WTC11 (cell line): ENCODE results near the gene FBN3. TPM values are rescaled to one million over a fixed set of nuclear protein-coding genes. Genes with fewer than 3 reads are reported as not detected.

Experiments
- ATAC-seq: fragments of 200-7000 bp; cut with Tn5 transposase; 2 replicates; pipeline ENCODE4 v1.10.0; 2021; ENCODE audit warnings: mild to moderate bottlenecking, moderate library complexity
- CTCF ChIA-PET: fragments of 300-600 bp; sonication (Branson Sonifier 250); formaldehyde crosslinking; loops from one replicate; lab custom pipeline; 2021; ENCODE audit warnings: antibody characterized with exemption; lab: Charles Lee
- POLR2A ChIA-PET: fragments of 350-600 bp; sonication (Branson Sonifier 250); formaldehyde crosslinking; loops from one replicate; lab custom pipeline; 2021; ENCODE audit warnings: antibody characterized with exemption; lab: Charles Lee
- DNase-seq: peaks from one replicate; pipeline ENCODE4 v3.0.0; 2021; ENCODE audit warnings: low spot score
- H3K27ac Mint-ChIP-seq: 2 replicates; pipeline ENCODE4 v1.8.0; 2021; ENCODE audit warnings: mixed read lengths
- H3K27me3 Mint-ChIP-seq: 2 replicates; pipeline ENCODE4 v1.8.0; 2021; ENCODE audit warnings: low read depth, mild to moderate bottlenecking, moderate library complexity, mixed read lengths
- H3K36me3 Mint-ChIP-seq: 2 replicates; pipeline ENCODE4 v1.8.0; 2021; ENCODE audit warnings: mixed read lengths
- H3K4me1 Mint-ChIP-seq: 2 replicates; pipeline ENCODE4 v1.8.0; 2022; ENCODE audit warnings: mixed read lengths
- H3K4me3 Mint-ChIP-seq: 2 replicates; pipeline ENCODE4 v1.8.0; 2021; ENCODE audit warnings: mild to moderate bottlenecking, moderate library complexity, mixed read lengths
- H3K9me3 Mint-ChIP-seq: 2 replicates; pipeline ENCODE4 v1.8.0; 2021; ENCODE audit warnings: mixed read lengths
- CREB1 ChIP-seq: sonication (generic); formaldehyde crosslinking; IDR thresholded peaks from 2 replicates; pipeline ENCODE4 v1.8.0; 2023; ENCODE audit warnings: mild to moderate bottlenecking, missing genetic modification reagents
- ETV6 ChIP-seq: sonication (generic); formaldehyde crosslinking; IDR thresholded peaks from 2 replicates; pipeline ENCODE4 v1.8.1; 2022; ENCODE audit warnings: mild to moderate bottlenecking, missing genetic modification reagents
- FOXP1 ChIP-seq: sonication (generic); formaldehyde crosslinking; IDR thresholded peaks from 2 replicates; pipeline ENCODE4 v1.8.0; 2022; ENCODE audit warnings: missing genetic modification reagents, mild to moderate bottlenecking, moderate library complexity, borderline replicate concordance
- GTF2I ChIP-seq: fragments of 250-450 bp; sonication (Bioruptor Pico); conservative IDR thresholded peaks from 2 replicates; pipeline ENCODE4 v1.4.0; 2021; ENCODE audit warnings: mild to moderate bottlenecking
- NR2C2 ChIP-seq: sonication (generic); formaldehyde crosslinking; IDR thresholded peaks from 2 replicates; pipeline ENCODE4 v1.8.0; 2022; ENCODE audit warnings: mild to moderate bottlenecking, missing genetic modification reagents
- RELA ChIP-seq: sonication (generic); formaldehyde crosslinking; IDR thresholded peaks from 2 replicates; pipeline ENCODE4 v1.8.1; 2022; ENCODE audit warnings: missing genetic modification reagents, mild to moderate bottlenecking, borderline replicate concordance
- SMAD4 ChIP-seq: sonication (generic); formaldehyde crosslinking; IDR thresholded peaks from 2 replicates; pipeline ENCODE4 v1.8.0; 2022; ENCODE audit warnings: mild to moderate bottlenecking, missing genetic modification reagents
- SP1 ChIP-seq: sonication (generic); formaldehyde crosslinking; conservative IDR thresholded peaks from 2 replicates; pipeline ENCODE4 v1.8.1; 2022; ENCODE audit warnings: missing genetic modification reagents
- TCF7 ChIP-seq: sonication (generic); formaldehyde crosslinking; IDR thresholded peaks from 2 replicates; pipeline ENCODE4 v1.8.0; 2022; ENCODE audit warnings: mild to moderate bottlenecking, low read depth, missing genetic modification reagents, moderate library complexity
- TEAD1 ChIP-seq: sonication (generic); formaldehyde crosslinking; IDR thresholded peaks from 2 replicates; pipeline ENCODE4 v1.8.0; 2022; ENCODE audit warnings: mild to moderate bottlenecking, missing genetic modification reagents
- USF1 ChIP-seq: sonication (generic); formaldehyde crosslinking; IDR thresholded peaks from 2 replicates; pipeline ENCODE4 v1.8.0; 2022; ENCODE audit warnings: mild to moderate bottlenecking, missing genetic modification reagents
- ZNF232 ChIP-seq: sonication (generic); formaldehyde crosslinking; IDR thresholded peaks from 2 replicates; pipeline ENCODE4 v1.8.0; 2022; ENCODE audit warnings: mild to moderate bottlenecking, missing genetic modification reagents
- ZNF425 ChIP-seq: fragments of 250-450 bp; sonication (Bioruptor Pico); conservative IDR thresholded peaks from 2 replicates; pipeline ENCODE4 v1.9.0; 2021; ENCODE audit warnings: mild to moderate bottlenecking
- total RNA-seq: library from RNA; stranded (reverse); gene quantifications from 3 replicates; pipeline ENCODE4 v1.2.3, GENCODE V29; 2021
- TF ChIP-seq, protein P1 (sequence below): sonication (generic); formaldehyde crosslinking; IDR thresholded peaks from 2 replicates; pipeline ENCODE4 v1.8.1; 2022; ENCODE audit warnings: low read depth, mild to moderate bottlenecking, moderate library complexity, missing genetic modification reagents, borderline replicate concordance
- TF ChIP-seq, protein P2 (sequence below): sonication (generic); formaldehyde crosslinking; IDR thresholded peaks from 2 replicates; pipeline ENCODE4 v1.8.0; 2023; ENCODE audit warnings: missing genetic modification reagents, mild to moderate bottlenecking, borderline replicate concordance

FBN3 gene
- total RNA-seq, 1 experiment from 2014 or later, result 54.8 TPM

DNA sequence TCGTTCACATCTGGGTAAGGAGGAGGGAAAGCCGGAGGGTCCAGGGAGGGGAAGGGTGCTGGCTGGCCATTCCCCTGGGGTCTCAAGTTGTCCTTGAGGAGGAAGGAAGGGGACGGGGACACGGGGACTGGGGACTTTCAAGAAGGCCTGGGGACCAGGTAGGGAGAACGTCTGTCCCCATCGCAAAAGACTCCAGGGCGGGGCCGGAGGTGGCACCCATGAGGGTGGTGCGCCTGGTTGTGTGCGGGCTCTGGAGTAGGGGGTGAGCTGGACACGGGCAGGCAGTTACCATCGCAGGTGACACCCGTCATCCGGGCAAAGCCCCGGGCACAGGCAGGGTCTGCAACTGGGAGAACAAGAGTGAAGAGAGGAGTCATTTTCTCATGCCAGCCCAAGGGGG, 23.4 kb downstream of the FBN3 start:
- DNase-seq, result no peak
- no peaks in the 10 kb centered on the region for H3K9me3 Mint-ChIP-seq
- CTCF ChIA-PET, result no interaction called here
- no peak for ATAC-seq
- peak overlapping the region; percentile 80 for H3K27ac Mint-ChIP-seq
- no peak for TF ChIP-seq GTF2I (CRISPR knock-in tag)
- no peak for TF ChIP-seq SMAD4
- TF ChIP-seq, all 79 proteins: peak for 0
- H3K36me3 Mint-ChIP-seq, result peaks cover 34% of the 10 kb centered on the region
- POLR2A ChIA-PET, result no interaction called here
- H3K4me3 Mint-ChIP-seq, result no peak overlapping the region
- H3K4me1 Mint-ChIP-seq, result peaks cover 5% of the 10 kb centered on the region
- no peaks in the 10 kb centered on the region for H3K27me3 Mint-ChIP-seq

GRCh38 chr19:8123683-8124082, 25.7 kb downstream of the FBN3 start:
- ATAC-seq (no peak), DNase-seq (no peak)
- Mint-ChIP-seq H3K36me3 (peaks cover 41% of the 10 kb centered on the region), H3K27ac (peak overlapping the region; percentile 94), H3K4me3 (no peak overlapping the region), H3K27me3 (no peaks in the 10 kb centered on the region; the same call in 1 of the 2 replicates), H3K9me3 (no peaks in the 10 kb centered on the region), H3K4me1 (peaks cover 14% of the 10 kb centered on the region)
- ChIA-PET POLR2A (no interaction called here), CTCF (no interaction called here)
- TF ChIP-seq USF1 (CRISPR knock-in tag), result no peak
- TF ChIP-seq GTF2I (CRISPR knock-in tag), result no peak
- no peak for TF ChIP-seq TCF7 (CRISPR knock-in tag)
- no peak for TF ChIP-seq ETV6
- TF ChIP-seq SP1 (CRISPR knock-in tag), result no peak
- no peak for TF ChIP-seq FOXP1 (CRISPR knock-in tag)
- TF ChIP-seq, protein P1, sequence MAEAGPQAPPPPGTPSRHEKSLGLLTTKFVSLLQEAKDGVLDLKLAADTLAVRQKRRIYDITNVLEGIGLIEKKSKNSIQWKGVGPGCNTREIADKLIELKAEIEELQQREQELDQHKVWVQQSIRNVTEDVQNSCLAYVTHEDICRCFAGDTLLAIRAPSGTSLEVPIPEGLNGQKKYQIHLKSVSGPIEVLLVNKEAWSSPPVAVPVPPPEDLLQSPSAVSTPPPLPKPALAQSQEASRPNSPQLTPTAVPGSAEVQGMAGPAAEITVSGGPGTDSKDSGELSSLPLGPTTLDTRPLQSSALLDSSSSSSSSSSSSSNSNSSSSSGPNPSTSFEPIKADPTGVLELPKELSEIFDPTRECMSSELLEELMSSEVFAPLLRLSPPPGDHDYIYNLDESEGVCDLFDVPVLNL (CRISPR knock-in tag), result no peak
- no peak for TF ChIP-seq RELA (CRISPR knock-in tag)
- TF ChIP-seq ZNF425 (CRISPR knock-in tag), result no peak
- no peak for TF ChIP-seq ZNF232 (CRISPR knock-in tag)
- no peak for TF ChIP-seq TEAD1 (CRISPR knock-in tag)
- TF ChIP-seq, protein P2, sequence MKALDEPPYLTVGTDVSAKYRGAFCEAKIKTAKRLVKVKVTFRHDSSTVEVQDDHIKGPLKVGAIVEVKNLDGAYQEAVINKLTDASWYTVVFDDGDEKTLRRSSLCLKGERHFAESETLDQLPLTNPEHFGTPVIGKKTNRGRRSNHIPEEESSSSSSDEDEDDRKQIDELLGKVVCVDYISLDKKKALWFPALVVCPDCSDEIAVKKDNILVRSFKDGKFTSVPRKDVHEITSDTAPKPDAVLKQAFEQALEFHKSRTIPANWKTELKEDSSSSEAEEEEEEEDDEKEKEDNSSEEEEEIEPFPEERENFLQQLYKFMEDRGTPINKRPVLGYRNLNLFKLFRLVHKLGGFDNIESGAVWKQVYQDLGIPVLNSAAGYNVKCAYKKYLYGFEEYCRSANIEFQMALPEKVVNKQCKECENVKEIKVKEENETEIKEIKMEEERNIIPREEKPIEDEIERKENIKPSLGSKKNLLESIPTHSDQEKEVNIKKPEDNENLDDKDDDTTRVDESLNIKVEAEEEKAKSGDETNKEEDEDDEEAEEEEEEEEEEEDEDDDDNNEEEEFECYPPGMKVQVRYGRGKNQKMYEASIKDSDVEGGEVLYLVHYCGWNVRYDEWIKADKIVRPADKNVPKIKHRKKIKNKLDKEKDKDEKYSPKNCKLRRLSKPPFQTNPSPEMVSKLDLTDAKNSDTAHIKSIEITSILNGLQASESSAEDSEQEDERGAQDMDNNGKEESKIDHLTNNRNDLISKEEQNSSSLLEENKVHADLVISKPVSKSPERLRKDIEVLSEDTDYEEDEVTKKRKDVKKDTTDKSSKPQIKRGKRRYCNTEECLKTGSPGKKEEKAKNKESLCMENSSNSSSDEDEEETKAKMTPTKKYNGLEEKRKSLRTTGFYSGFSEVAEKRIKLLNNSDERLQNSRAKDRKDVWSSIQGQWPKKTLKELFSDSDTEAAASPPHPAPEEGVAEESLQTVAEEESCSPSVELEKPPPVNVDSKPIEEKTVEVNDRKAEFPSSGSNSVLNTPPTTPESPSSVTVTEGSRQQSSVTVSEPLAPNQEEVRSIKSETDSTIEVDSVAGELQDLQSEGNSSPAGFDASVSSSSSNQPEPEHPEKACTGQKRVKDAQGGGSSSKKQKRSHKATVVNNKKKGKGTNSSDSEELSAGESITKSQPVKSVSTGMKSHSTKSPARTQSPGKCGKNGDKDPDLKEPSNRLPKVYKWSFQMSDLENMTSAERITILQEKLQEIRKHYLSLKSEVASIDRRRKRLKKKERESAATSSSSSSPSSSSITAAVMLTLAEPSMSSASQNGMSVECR (CRISPR knock-in tag), result no peak
- no peak for TF ChIP-seq NR2C2
- TF ChIP-seq CREB1 (CRISPR knock-in tag), result no peak
- TF ChIP-seq, all 79 proteins: peak for 0
